Brain microvascular endothelial cell (primary cell): ENCODE measurements around the gene THEM4.
A peak's percentile ranks its signal among the peaks of the same experiment; 100 is the strongest.

Experiments
- DNase-seq: peaks from one replicate; pipeline ENCODE4 v3.0.0-alpha.2; 2020
- H3K27ac ChIP-seq: fragments of 250-450 bp; sonication (Bioruptor Pico); 2 replicates; pipeline ENCODE4 v1.5.1; 2020; ENCODE audit warnings: mild to moderate bottlenecking, moderate library complexity
- H3K27me3 ChIP-seq: fragments of 250-450 bp; sonication (Bioruptor Pico); replicated peaks from 2 replicates; pipeline ENCODE4 v1.5.1; 2020; ENCODE audit warnings: mild to moderate bottlenecking
- H3K36me3 ChIP-seq: fragments of 250-450 bp; sonication (Bioruptor Pico); replicated peaks from 2 replicates; pipeline ENCODE4 v1.5.1; 2020; ENCODE audit warnings: mild to moderate bottlenecking
- H3K4me3 ChIP-seq: 2 replicates; pipeline ENCODE4 v1.5.1; 2011; ENCODE audit warnings: low read depth, mild to moderate bottlenecking, control low read depth, low read length, moderate library complexity
- in situ Hi-C: cut with HindIII; loops from 2 replicates; pipeline ENCODE4 v1.10.0; 2017; ENCODE audit warnings: low sequenced_read_pairs, low pct_ligation_motif_present
- TF ChIP-seq, protein P1 (sequence below): IDR thresholded peaks from 2 replicates; pipeline ENCODE4 v1.5.1; 2011; ENCODE audit warnings: low read depth, mild to moderate bottlenecking, moderate library complexity, low read length, control low read depth, inconsistent platforms; ENCODE audit errors: missing control alignments

THEM4 gene

GRCh38 chr1:151867765-151868411 is 41.4 kb downstream of the THEM4 start:
- in situ Hi-C loops, result no loop called here
- H3K27ac ChIP-seq, result peak overlapping the region; percentile 26
- DNase-seq, result peak; percentile 73
- no peak overlapping the region for H3K4me3 ChIP-seq
- no peaks in the 10 kb centered on the region for H3K27me3 ChIP-seq
- TF ChIP-seq, protein P1, sequence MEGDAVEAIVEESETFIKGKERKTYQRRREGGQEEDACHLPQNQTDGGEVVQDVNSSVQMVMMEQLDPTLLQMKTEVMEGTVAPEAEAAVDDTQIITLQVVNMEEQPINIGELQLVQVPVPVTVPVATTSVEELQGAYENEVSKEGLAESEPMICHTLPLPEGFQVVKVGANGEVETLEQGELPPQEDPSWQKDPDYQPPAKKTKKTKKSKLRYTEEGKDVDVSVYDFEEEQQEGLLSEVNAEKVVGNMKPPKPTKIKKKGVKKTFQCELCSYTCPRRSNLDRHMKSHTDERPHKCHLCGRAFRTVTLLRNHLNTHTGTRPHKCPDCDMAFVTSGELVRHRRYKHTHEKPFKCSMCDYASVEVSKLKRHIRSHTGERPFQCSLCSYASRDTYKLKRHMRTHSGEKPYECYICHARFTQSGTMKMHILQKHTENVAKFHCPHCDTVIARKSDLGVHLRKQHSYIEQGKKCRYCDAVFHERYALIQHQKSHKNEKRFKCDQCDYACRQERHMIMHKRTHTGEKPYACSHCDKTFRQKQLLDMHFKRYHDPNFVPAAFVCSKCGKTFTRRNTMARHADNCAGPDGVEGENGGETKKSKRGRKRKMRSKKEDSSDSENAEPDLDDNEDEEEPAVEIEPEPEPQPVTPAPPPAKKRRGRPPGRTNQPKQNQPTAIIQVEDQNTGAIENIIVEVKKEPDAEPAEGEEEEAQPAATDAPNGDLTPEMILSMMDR, result no peak
- no peaks in the 10 kb centered on the region for H3K36me3 ChIP-seq

DNA sequence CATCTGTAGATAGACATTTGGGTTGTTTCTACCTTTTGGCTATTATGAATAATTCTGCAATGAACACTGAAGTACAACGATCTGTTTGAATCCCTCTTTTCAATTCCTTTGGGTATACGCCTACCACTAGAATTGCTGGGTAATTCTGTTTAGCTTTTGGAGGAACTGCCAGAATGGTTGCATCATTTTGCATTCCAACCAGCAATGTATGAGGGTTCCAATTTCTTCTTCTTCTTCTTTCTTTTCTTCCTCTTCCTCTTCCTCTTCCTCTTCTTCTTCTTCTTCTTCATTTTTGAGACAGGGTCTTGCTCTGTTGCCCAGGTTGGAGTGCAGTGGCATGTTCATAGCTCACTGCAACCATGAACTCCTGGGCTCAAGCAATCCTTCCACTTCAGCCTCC is 42.0 kb downstream of the THEM4 start:
- in situ Hi-C loops, result no loop called here
- TF ChIP-seq, protein P1, result no peak
- no peak overlapping the region for H3K4me3 ChIP-seq
- no peak for DNase-seq
- no peaks in the 10 kb centered on the region for H3K27me3 ChIP-seq
- H3K36me3 ChIP-seq, result no peaks in the 10 kb centered on the region
- no peak overlapping the region for H3K27ac ChIP-seq

GRCh38 chr1:151864411-151864810 is 44.9 kb downstream of the THEM4 start:
- Histone ChIP-seq H3K36me3 (no peaks in the 10 kb centered on the region), H3K4me3 (no peak overlapping the region), H3K27ac (no peak overlapping the region), H3K27me3 (no peaks in the 10 kb centered on the region)
- no peak for DNase-seq
- in situ Hi-C loops, result no loop called here
- TF ChIP-seq, protein P1, result no peak

- Histone ChIP-seq H3K27ac (no peak overlapping the region), H3K4me3 (no peak overlapping the region), H3K36me3 (no peaks in the 10 kb centered on the region), H3K27me3 (no peaks in the 10 kb centered on the region)
- TF ChIP-seq, protein P1, result no peak
- in situ Hi-C loops, result no loop called here
- no peak for DNase-seq
These were observed 46.7 kb downstream of the THEM4 start for GRCh38 chr1:151862604-151863003.

DNA sequence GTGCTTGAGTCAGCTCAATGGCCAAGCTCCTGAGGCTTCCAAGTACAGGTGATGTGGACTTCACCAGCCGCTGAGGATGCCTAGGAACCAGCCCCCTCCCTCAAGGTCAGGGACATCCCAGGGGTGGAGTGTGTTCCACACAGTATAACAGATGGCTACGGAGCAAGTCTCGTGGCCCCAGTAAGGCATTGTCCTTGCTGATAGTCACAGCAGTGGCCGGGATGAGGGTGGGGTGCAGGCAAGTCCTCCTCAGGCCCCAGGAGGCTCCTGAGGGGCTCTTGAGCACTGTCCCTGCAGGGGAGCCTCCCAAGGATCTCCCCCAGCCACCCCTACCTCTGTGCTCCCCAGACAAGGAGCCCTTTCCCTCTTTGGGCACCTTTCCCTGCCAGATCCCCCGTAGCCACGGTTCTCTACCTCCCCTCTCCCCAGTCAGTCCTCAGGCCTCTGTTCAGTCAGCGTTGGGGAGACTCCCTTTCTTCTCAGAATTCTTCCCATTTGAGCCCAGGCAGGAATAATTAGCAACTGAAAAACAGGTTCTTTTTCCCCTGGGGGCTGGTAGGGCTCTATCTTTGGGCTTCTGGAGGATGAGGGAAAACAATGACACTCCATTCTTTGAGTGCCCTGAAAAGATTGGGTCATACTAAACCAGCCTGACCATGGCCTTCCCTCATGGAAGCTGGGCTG is 48.7 kb downstream of the THEM4 start:
- Histone ChIP-seq H3K27ac (no peak overlapping the region), H3K36me3 (no peaks in the 10 kb centered on the region), H3K27me3 (no peaks in the 10 kb centered on the region), H3K4me3 (no peak overlapping the region)
- no peak for DNase-seq
- TF ChIP-seq, protein P1, result no peak
- in situ Hi-C loops, result no loop called here

DNA sequence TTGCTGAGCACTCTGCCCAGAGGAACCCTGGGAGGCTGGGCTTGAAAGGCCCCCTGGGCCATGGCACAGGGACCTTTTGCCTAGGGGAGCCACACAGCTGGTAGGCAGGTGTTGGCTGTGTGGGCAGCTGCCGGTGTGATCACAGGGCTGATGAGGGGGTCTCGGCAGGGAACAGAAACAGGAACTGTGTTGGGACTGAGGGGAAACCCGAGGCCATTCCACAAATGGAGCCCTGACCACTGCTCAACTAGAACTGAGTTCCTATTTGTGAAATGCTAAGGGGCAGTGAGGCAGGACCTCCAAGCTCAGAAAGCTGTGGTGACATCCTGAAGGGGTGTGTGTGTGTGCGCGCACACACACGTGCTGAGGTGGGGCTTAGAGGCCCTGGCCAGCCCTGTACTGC is 49.4 kb downstream of the THEM4 start:
- Histone ChIP-seq H3K27me3 (no peaks in the 10 kb centered on the region), H3K36me3 (no peaks in the 10 kb centered on the region), H3K27ac (no peak overlapping the region), H3K4me3 (no peak overlapping the region)
- no peak for DNase-seq
- TF ChIP-seq, protein P1, result no peak
- in situ Hi-C loops, result no loop called here
